K562 (cell line): ENCODE data around the gene PRSS57. TPM values are rescaled to one million over a fixed set of nuclear protein-coding genes. Genes with fewer than 3 reads are reported as not detected.

Source experiments
- ATAC-seq: fragments of 200-7000 bp; cut with Tn5 transposase; 3 replicates; pipeline ENCODE4 v1.9.1; 2020; ENCODE audit warnings: moderate library complexity
- BruUV-seq: library from RNA; stranded (reverse); fragments of 400-500 nt; replicated peaks from 2 replicates; lab custom pipeline; 2021; lab: Mats Ljungman, UMichigan
- CTCF ChIA-PET: fragments of 300-600 bp; formaldehyde crosslinking; extraction: SDS; loops from one replicate; lab custom pipeline; 2021; ENCODE audit warnings: low intra/inter-chr PET ratio; lab: Yijun Ruan, JAX
- POLR2A ChIA-PET: fragments of 300-600, 350-650 bp; sonication (Branson Sonifier 250); formaldehyde crosslinking; extraction: SDS; loops from one replicate; lab custom pipeline; 2021; ENCODE audit warnings: antibody characterized with exemption, inconsistent platforms; lab: Yijun Ruan, JAX
- DNase-seq, 4 experiments: peaks; one replicate each; pipeline versions ENCODE4 v3.0.0 to v3.0.0-alpha.2; 2011 to 2018; ENCODE audit warnings: low spot score in 3 of 4, mixed read lengths in 3 of 4; ENCODE audit errors: extremely low read depth in 1 of 4
- FAIRE-seq: peaks from 2 replicates; lab custom pipeline; 2011; peaks lifted over from hg19 to GRCh38; lab: Jason Lieb, UNC
- H2AFZ ChIP-seq: 2 replicates; pipeline ENCODE4 v1.6.0; 2011; ENCODE audit warnings: low read depth, low read length, control low read depth, inconsistent platforms
- H3K27ac ChIP-seq: fragments of 200-600 bp; 3 replicates; pipeline ENCODE4 v1.8.0; 2011; ENCODE audit warnings: low read depth, mild to moderate bottlenecking, control low read depth, inconsistent platforms, low read length, moderate library complexity, mixed read lengths; ENCODE audit errors: extremely low read depth
- H3K27me3 ChIP-seq, 2 experiments: fragments of 300-600 bp in 1 of 2; 2 replicates in 1 of 2; 3 replicates in 1 of 2; pipeline versions ENCODE4 v1.6.0 to v1.8.0; 2011; ENCODE audit warnings: inconsistent platforms in 2 of 2, low read length in 2 of 2, mild to moderate bottlenecking in 1 of 2, mixed read lengths in 1 of 2, moderate library complexity in 1 of 2; ENCODE audit not compliant: control insufficient read depth in 2 of 2, insufficient read depth in 2 of 2
- H3K36me3 ChIP-seq: fragments of 300-600 bp; 3 replicates; pipeline ENCODE4 v1.8.0; 2011; ENCODE audit warnings: mild to moderate bottlenecking, low read length, inconsistent platforms; ENCODE audit not compliant: control insufficient read depth, insufficient read depth
- H3K4me1 ChIP-seq, 2 experiments: fragments of 200-600 bp in 1 of 2; replicated peaks in 1 of 2; 2 replicates in 1 of 2; 3 replicates in 1 of 2; pipeline versions ENCODE4 v1.5.1 to v1.8.0; 2011; ENCODE audit warnings: inconsistent platforms in 2 of 2, low read length in 2 of 2, mild to moderate bottlenecking in 1 of 2, mixed read lengths in 1 of 2, moderate library complexity in 1 of 2; ENCODE audit not compliant: control insufficient read depth in 2 of 2, insufficient read depth in 2 of 2
- H3K4me2 ChIP-seq: 2 replicates; pipeline ENCODE4 v1.6.1; 2011; ENCODE audit warnings: low read length, control low read depth, inconsistent platforms, mixed read lengths; ENCODE audit not compliant: insufficient read depth
- H3K4me3 ChIP-seq: fragments of 200-600 bp; sonication (generic), shearing (Covaris generic); 2 replicates; pipeline ENCODE4 v1.5.1; 2016; ENCODE audit warnings: control low read depth, inconsistent platforms
- H3K79me2 ChIP-seq: fragments of 200-600 bp; 3 replicates; pipeline ENCODE4 v1.8.0; 2011; ENCODE audit warnings: low read length, inconsistent platforms; ENCODE audit not compliant: control insufficient read depth, insufficient read depth
- H3K9ac ChIP-seq, 2 experiments: 2 replicates each; pipeline versions ENCODE4 v1.6.0 to v1.6.1; 2011; ENCODE audit warnings: low read depth in 2 of 2, low read length in 2 of 2, control low read depth in 1 of 2, inconsistent platforms in 1 of 2, mild to moderate bottlenecking in 1 of 2, mixed read lengths in 1 of 2; ENCODE audit not compliant: insufficient read depth in 1 of 2
- H3K9me1 ChIP-seq: one replicate; pipeline ENCODE4 v1.6.0; 2011; ENCODE audit warnings: inconsistent platforms, mild to moderate bottlenecking, low read length, moderate library complexity; ENCODE audit not compliant: control insufficient read depth, insufficient read depth
- H3K9me3 ChIP-seq: replicated peaks from 2 replicates; pipeline ENCODE4 v1.5.1; 2011; ENCODE audit warnings: low read depth, low read length, inconsistent platforms; ENCODE audit not compliant: control insufficient read depth, insufficient read depth
- H4K20me1 ChIP-seq: replicated peaks from 2 replicates; pipeline ENCODE4 v1.6.1; 2011; ENCODE audit warnings: low read length, inconsistent platforms, mixed read lengths; ENCODE audit not compliant: control insufficient read depth, insufficient read depth
- DPF2 ChIP-seq: fragments of 450-650 bp; IDR thresholded peaks from 2 replicates; pipeline ENCODE4 v1.6.1; 2016
- MIER1 ChIP-seq: fragments of 450-650 bp; IDR thresholded peaks from 2 replicates; pipeline ENCODE4 v1.6.1; 2016; ENCODE audit warnings: antibody characterized with exemption, mild to moderate bottlenecking, low read depth
- PCBP1 ChIP-seq: fragments of 200-400 bp; formaldehyde crosslinking; IDR thresholded peaks from 2 replicates; pipeline ENCODE4 v1.6.1; 2018; ENCODE audit warnings: mild to moderate bottlenecking, low read depth, low read length; ENCODE audit not compliant: poor library complexity, severe bottlenecking
- SIN3A ChIP-seq, 2 experiments: fragments of 150-350 bp in 1 of 2; IDR thresholded peaks; 2 replicates each; pipeline ENCODE4 v1.6.1; 2011 to 2016; ENCODE audit warnings: borderline replicate concordance in 2 of 2, low read depth in 2 of 2, low read length in 2 of 2, mild to moderate bottlenecking in 2 of 2, moderate library complexity in 2 of 2; ENCODE audit not compliant: control insufficient read depth in 1 of 2
- SIN3B ChIP-seq: fragments of 450-650 bp; IDR thresholded peaks from 2 replicates; pipeline ENCODE4 v1.6.1; 2017; ENCODE audit warnings: low read depth, mild to moderate bottlenecking, moderate library complexity
- TFAP4 ChIP-seq: sonication (generic); formaldehyde crosslinking; IDR thresholded peaks from 2 replicates; pipeline ENCODE4 v1.8.0; 2022; ENCODE audit warnings: missing genetic modification reagents, mild to moderate bottlenecking, moderate library complexity, borderline replicate concordance
- VEZF1 ChIP-seq: fragments of 200-800 bp; sonication (Bioruptor generic); IDR thresholded peaks from 2 replicates; pipeline ENCODE4 v1.6.1; 2017; ENCODE audit warnings: missing genetic modification characterization, missing compliant biosample characterization
- WGBS: fragments of 100-300 bp; shearing (Covaris generic); methylation state at CpG from one replicate; pipeline ENCODE4 v1.1.6; 2016; ENCODE audit warnings: low coverage, mixed read lengths; ENCODE audit not compliant: insufficient coverage; ENCODE audit errors: missing lambda C conversion rate; 5-methylcytosine and 5-hydroxymethylcytosine counted together
- in situ Hi-C: fragments of 300-500 bp; cut with MboI; formaldehyde crosslinking; loops from 4 replicates; pipeline ENCODE4 v1.15.0; 2018; ENCODE audit warnings: inconsistent platforms, mixed read lengths
- intact Hi-C: fragments of 100-400 bp; cut with micrococcal nuclease; formaldehyde crosslinking; loops from 2 replicates; pipeline ENCODE4 v1.14.2; 2022
- polyA plus RNA-seq, 8 experiments: library from polyadenylated mRNA; depleted of rRNA in 4 of 8; stranded (reverse) in 5 of 8; unstranded in 3 of 8; fragments of >200 nt; fragmentation: Nextera tagmentation in 2 of 8; fragmentation: Illumina TruSeq in 1 of 8; extraction: Ambion mirVana in 2 of 8; extraction: Trizol in 1 of 8; gene quantifications; 2 replicates each; pipeline versions ENCODE4 v1.2.1 to v1.2.3, GENCODE V29; 2011 to 2014; ENCODE audit warnings: inconsistent platforms in 1 of 8, missing spikeins in 1 of 8
- total RNA-seq, 7 experiments: library from RNA; depleted of rRNA in 6 of 7; stranded (reverse); fragments of >200 nt in 6 of 7; fragmentation: Illumina TruSeq in 2 of 7; extraction: Trizol in 2 of 7; gene quantifications; 2 replicates each; pipeline versions ENCODE4 v1.2.1 to v1.2.3, GENCODE V29; 2011 to 2021; ENCODE audit warnings: low replicate concordance in 1 of 7
- TF ChIP-seq, protein P1 (sequence below): fragments of 450-650 bp; IDR thresholded peaks from 2 replicates; pipeline ENCODE4 v1.6.1; 2016
- TF ChIP-seq, protein P2 (sequence below): conservative IDR thresholded peaks from 2 replicates; pipeline ENCODE4 v1.6.1; 2011; ENCODE audit warnings: low read depth, mild to moderate bottlenecking, low read length; ENCODE audit not compliant: control insufficient read depth
- TF ChIP-seq, protein P3 (sequence below), 2 experiments: fragments of 450-650 bp in 1 of 2; sonication (generic) in 1 of 2; formaldehyde crosslinking in 1 of 2; IDR thresholded peaks in 1 of 2; conservative IDR thresholded peaks in 1 of 2; 2 replicates each; pipeline versions ENCODE4 v1.6.1 to v1.8.1; 2016 to 2023; ENCODE audit warnings: mild to moderate bottlenecking in 2 of 2, moderate library complexity in 2 of 2, inconsistent platforms in 1 of 2, missing genetic modification reagents in 1 of 2

Gene PRSS57
- total and polyA plus RNA-seq, 9 of the 15 experiments (the other 6 are each of a cell fraction or from before 2014, with no cell fraction given), result 0.06 to 2.5 (median 1.3) TPM; not detected in 3

DNA sequence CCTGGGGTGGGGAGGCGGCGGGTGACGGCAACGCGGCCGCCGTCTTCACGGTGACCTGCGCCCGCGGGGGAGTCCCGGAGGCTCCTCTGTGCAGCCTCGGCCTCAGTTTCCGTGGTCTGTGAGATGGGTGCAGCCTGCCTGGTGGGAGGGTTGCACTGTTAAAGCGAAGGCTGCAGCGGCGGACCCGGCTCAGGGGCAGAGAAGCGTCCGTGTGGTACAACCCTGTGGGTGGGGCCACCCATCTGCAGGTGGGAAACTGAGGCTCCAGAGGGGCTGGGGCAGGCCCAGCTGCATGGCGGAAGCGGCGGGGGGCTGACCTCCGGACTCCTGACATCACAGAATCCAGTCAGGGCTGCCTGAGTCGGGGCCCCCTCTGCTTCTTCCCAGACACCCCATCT, 55.1 kb downstream of the PRSS57 start (continued):
- TF ChIP-seq PCBP1, result peak; percentile 80

GRCh38 chr19:639253-640160, 55.7 kb downstream of the PRSS57 start, which contains the start of gene FGF22:
Gene FGF22 (plus strand): TSS chr19:639879. CDS start chr19:639926, 47 bp downstream.
- FAIRE-seq, result peak; percentile 80
- no peaks in the 10 kb centered on the region for H3K9me3 ChIP-seq
- ATAC-seq, result peak; percentile 98
- BruUV-seq, result no TSS peak
- ChIA-PET CTCF (no interaction called here), POLR2A (interaction anchor here (0.6 kb wide), 1 partner anchor 342 kb away, joined by 3 read pairs; no protein-coding TSS in a partner anchor)
- peak within 1 kb of the TSS; percentile 84 for H3K4me2 ChIP-seq
- H3K27me3 ChIP-seq, result no peaks in the 10 kb centered on the region
- no peaks in the 10 kb centered on the region for H4K20me1 ChIP-seq
- intact Hi-C loops (no loop called here), in situ Hi-C loops (no loop called here)
- H2AFZ ChIP-seq, result peak within 1 kb of the TSS; percentile 89
- H3K27ac ChIP-seq, result peak within 1 kb of the TSS; percentile 31; the same call in 1 of the 3 replicates
- no peaks in the 10 kb centered on the region for H3K9me1 ChIP-seq
- H3K4me3 ChIP-seq, result peak within 1 kb of the TSS; percentile 47
- DNase-seq, result peak; percentile 95 to 99 (median 99)
- peak within 1 kb of the TSS; percentile 53 to 89 for H3K9ac ChIP-seq
- peaks cover 6% of the 10 kb centered on the region; the same call in 1 of the 3 replicates for H3K36me3 ChIP-seq
- no peaks in the 10 kb centered on the region for H3K79me2 ChIP-seq
- 2% methylated on average over 44 of the region's 109 CpGs for WGBS
- peaks cover 4 to 57% of the 10 kb centered on the region in 2 experiments; a peak in 4 of 5 replicates for H3K4me1 ChIP-seq
- TF ChIP-seq VEZF1 (CRISPR knock-in tag), result peak; percentile 54; the same call in 1 of the 2 replicates
- TF ChIP-seq TFAP4 (CRISPR knock-in tag), result 0 out of 2 replicates have a peak, but pooled peaks have one; percentile 45
- TF ChIP-seq, protein P1, sequence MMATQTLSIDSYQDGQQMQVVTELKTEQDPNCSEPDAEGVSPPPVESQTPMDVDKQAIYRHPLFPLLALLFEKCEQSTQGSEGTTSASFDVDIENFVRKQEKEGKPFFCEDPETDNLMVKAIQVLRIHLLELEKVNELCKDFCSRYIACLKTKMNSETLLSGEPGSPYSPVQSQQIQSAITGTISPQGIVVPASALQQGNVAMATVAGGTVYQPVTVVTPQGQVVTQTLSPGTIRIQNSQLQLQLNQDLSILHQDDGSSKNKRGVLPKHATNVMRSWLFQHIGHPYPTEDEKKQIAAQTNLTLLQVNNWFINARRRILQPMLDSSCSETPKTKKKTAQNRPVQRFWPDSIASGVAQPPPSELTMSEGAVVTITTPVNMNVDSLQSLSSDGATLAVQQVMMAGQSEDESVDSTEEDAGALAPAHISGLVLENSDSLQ, result 0 out of 2 replicates have a peak, but pooled peaks have one; percentile 16
- TF ChIP-seq, protein P2, sequence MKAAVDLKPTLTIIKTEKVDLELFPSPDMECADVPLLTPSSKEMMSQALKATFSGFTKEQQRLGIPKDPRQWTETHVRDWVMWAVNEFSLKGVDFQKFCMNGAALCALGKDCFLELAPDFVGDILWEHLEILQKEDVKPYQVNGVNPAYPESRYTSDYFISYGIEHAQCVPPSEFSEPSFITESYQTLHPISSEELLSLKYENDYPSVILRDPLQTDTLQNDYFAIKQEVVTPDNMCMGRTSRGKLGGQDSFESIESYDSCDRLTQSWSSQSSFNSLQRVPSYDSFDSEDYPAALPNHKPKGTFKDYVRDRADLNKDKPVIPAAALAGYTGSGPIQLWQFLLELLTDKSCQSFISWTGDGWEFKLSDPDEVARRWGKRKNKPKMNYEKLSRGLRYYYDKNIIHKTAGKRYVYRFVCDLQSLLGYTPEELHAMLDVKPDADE, result peak; percentile 35; the same call in 1 of the 2 replicates
- peak; percentile 78 for TF ChIP-seq DPF2
- peak; percentile 36; the same call in 1 of the 2 replicates for TF ChIP-seq SIN3B
- TF ChIP-seq MIER1, result peak; percentile 56; the same call in 1 of the 2 replicates
- TF ChIP-seq SIN3A (IDR thresholded peaks at IDR 0.05; ENCODE audit: borderline replicate concordance in 2 of 2, control insufficient read depth in 1 of 2, low read depth in 2 of 2, low read length in 2 of 2), result peak; percentile 31 to 44; a peak in 1 of 4 replicates
- TF ChIP-seq, protein P3, sequence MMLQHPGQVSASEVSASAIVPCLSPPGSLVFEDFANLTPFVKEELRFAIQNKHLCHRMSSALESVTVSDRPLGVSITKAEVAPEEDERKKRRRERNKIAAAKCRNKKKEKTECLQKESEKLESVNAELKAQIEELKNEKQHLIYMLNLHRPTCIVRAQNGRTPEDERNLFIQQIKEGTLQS (IDR thresholded peaks at IDR 0.05), result 0 out of 2 replicates have a peak, but pooled peaks have one; percentile 11
- TF ChIP-seq, protein P3 (CRISPR knock-in tag; conservative IDR thresholded peaks at IDR 0.05), result no peak
